Astrocyte (in vitro differentiated cells and primary cell): Measurements from ENCODE around the gene SLC7A8. TPM values are rescaled to one million over a fixed set of nuclear protein-coding genes. Genes with fewer than 3 reads are reported as not detected.

Experiments used
- DNase-seq: peaks from one replicate; pipeline ENCODE4 v3.0.0-alpha.2; 2010; ENCODE audit warnings: low read depth
- FAIRE-seq: peaks from 2 replicates; lab custom pipeline; 2011; peaks lifted over from hg19 to GRCh38; lab: Jason Lieb, UNC
- H2AFZ ChIP-seq: 2 replicates; pipeline ENCODE4 v1.6.0; 2012; ENCODE audit warnings: low read depth, low read length, inconsistent platforms
- H3K27ac ChIP-seq: 2 replicates; pipeline ENCODE4 v1.5.1; 2011; ENCODE audit warnings: low read depth, low read length, inconsistent platforms
- H3K27me3 ChIP-seq: 2 replicates; pipeline ENCODE4 v1.6.0; 2011; ENCODE audit warnings: low read length, inconsistent platforms; ENCODE audit not compliant: insufficient read depth
- H3K36me3 ChIP-seq: 2 replicates; pipeline ENCODE4 v1.5.1; 2011; ENCODE audit warnings: low read length, inconsistent platforms; ENCODE audit not compliant: insufficient read depth
- H3K4me1 ChIP-seq: 2 replicates; pipeline ENCODE4 v1.5.1; 2011; ENCODE audit warnings: low read length, inconsistent platforms; ENCODE audit not compliant: insufficient read depth
- H3K4me2 ChIP-seq: 2 replicates; pipeline ENCODE4 v1.6.0; 2012; ENCODE audit warnings: low read length, inconsistent platforms
- H3K4me3 ChIP-seq: 2 replicates; pipeline ENCODE4 v1.5.1; 2011; ENCODE audit warnings: low read depth, mild to moderate bottlenecking, low read length, inconsistent platforms; ENCODE audit not compliant: insufficient read depth
- H3K79me2 ChIP-seq: 2 replicates; pipeline ENCODE4 v1.6.0; 2012; ENCODE audit warnings: mild to moderate bottlenecking, low read length, inconsistent platforms; ENCODE audit not compliant: insufficient read depth
- H3K9ac ChIP-seq: 2 replicates; pipeline ENCODE4 v1.6.0; 2012; ENCODE audit warnings: mild to moderate bottlenecking, low read length, inconsistent platforms
- H3K9me3 ChIP-seq: 2 replicates; pipeline ENCODE4 v1.5.1; 2012; ENCODE audit warnings: low read depth, mild to moderate bottlenecking, low read length, inconsistent platforms; ENCODE audit not compliant: insufficient read depth
- H4K20me1 ChIP-seq: 2 replicates; pipeline ENCODE4 v1.6.0; 2012; ENCODE audit warnings: low read length, inconsistent platforms; ENCODE audit not compliant: insufficient read depth
- H3K27ac Mint-ChIP-seq: one replicate; pipeline ENCODE4 v1.8.0; 2021; ENCODE audit warnings: mild to moderate bottlenecking, mixed read lengths; ENCODE audit not compliant: unreplicated experiment
- H3K27me3 Mint-ChIP-seq: one replicate; pipeline ENCODE4 v1.8.0; 2021; ENCODE audit warnings: low read depth, mixed read lengths; ENCODE audit not compliant: unreplicated experiment
- H3K36me3 Mint-ChIP-seq: one replicate; pipeline ENCODE4 v1.8.0; 2021; ENCODE audit warnings: low read depth, mixed read lengths; ENCODE audit not compliant: unreplicated experiment
- H3K4me1 Mint-ChIP-seq: one replicate; pipeline ENCODE4 v1.8.0; 2021; ENCODE audit warnings: low read depth, mixed read lengths; ENCODE audit not compliant: unreplicated experiment
- H3K4me3 Mint-ChIP-seq: one replicate; pipeline ENCODE4 v1.8.0; 2021; ENCODE audit warnings: mild to moderate bottlenecking, moderate library complexity, mixed read lengths; ENCODE audit not compliant: unreplicated experiment
- H3K9me3 Mint-ChIP-seq: one replicate; pipeline ENCODE4 v1.8.0; 2021; ENCODE audit warnings: mild to moderate bottlenecking, mixed read lengths; ENCODE audit not compliant: unreplicated experiment
- EZH2 ChIP-seq: IDR thresholded peaks from 2 replicates; pipeline ENCODE4 v1.6.1; 2012; ENCODE audit warnings: mild to moderate bottlenecking, low read length, inconsistent platforms; ENCODE audit not compliant: insufficient read depth
- total RNA-seq: library from RNA; stranded (reverse); gene quantifications from 2 replicates; pipeline ENCODE4 v1.2.1, GENCODE V29; 2021
- TF ChIP-seq, protein P1 (sequence below): IDR thresholded peaks from 2 replicates; pipeline ENCODE4 v1.5.1; 2011; ENCODE audit warnings: low read depth, mild to moderate bottlenecking, inconsistent platforms, low read length, moderate library complexity; ENCODE audit not compliant: insufficient read depth

The SLC7A8 gene
- total RNA-seq, 1 donor from 2014 or later: 6.5 TPM

DNA sequence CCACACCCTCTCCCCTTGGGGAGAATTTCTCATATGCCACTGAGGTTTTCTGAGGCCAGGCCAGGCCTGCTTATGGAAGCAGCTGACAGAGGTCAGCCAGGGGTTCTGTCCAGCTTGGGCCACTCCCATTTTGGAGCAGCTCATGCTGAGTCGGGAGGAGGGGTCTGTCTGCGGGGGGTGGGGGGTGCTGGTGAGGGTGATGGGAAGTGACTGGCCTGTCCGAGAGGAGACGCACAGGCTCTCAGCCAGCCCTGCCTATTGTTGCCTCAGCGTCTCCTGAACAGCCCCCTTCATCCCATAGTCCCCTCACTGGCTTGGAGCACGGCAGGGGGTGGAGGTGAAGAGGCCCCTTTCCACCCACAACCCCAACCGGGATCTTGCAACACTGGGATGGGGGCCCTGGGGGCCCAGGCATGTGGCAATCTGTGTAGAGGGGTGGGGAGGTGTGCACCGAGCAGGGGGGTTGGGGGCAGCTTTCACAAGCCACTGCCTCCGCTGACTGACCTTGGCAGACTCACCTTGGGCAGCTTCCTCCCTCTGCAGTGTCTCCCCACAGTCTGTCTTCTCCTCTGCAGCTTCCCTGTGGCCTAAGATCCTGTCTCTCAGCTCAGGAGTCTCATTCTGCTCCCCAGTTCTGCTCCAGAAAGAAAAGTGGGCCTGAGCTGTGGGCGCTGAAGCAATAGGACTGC, 69.9 kb downstream of the SLC7A8 start:
- no peak overlapping the region for H3K4me3 ChIP-seq
- DNase-seq (no peak), FAIRE-seq (no peak)
- peak overlapping the region; percentile 71 for H3K4me2 ChIP-seq
- H3K4me1 ChIP-seq: peaks cover 27% of the 10 kb centered on the region
- peaks cover 3% of the 10 kb centered on the region for H3K27me3 ChIP-seq
- Mint-ChIP-seq H3K27me3 (peaks cover 6% of the 10 kb centered on the region), H3K27ac (peak overlapping the region; percentile 48), H3K4me1 (peaks cover 17% of the 10 kb centered on the region), H3K4me3 (no peak overlapping the region), H3K9me3 (no peaks in the 10 kb centered on the region), H3K36me3 (no peaks in the 10 kb centered on the region)
- no peaks in the 10 kb centered on the region for H3K36me3 ChIP-seq
- peak overlapping the region; percentile 29 for H2AFZ ChIP-seq
- H3K9me3 ChIP-seq: no peaks in the 10 kb centered on the region
- TF ChIP-seq EZH2: no peak
- TF ChIP-seq, protein P1, sequence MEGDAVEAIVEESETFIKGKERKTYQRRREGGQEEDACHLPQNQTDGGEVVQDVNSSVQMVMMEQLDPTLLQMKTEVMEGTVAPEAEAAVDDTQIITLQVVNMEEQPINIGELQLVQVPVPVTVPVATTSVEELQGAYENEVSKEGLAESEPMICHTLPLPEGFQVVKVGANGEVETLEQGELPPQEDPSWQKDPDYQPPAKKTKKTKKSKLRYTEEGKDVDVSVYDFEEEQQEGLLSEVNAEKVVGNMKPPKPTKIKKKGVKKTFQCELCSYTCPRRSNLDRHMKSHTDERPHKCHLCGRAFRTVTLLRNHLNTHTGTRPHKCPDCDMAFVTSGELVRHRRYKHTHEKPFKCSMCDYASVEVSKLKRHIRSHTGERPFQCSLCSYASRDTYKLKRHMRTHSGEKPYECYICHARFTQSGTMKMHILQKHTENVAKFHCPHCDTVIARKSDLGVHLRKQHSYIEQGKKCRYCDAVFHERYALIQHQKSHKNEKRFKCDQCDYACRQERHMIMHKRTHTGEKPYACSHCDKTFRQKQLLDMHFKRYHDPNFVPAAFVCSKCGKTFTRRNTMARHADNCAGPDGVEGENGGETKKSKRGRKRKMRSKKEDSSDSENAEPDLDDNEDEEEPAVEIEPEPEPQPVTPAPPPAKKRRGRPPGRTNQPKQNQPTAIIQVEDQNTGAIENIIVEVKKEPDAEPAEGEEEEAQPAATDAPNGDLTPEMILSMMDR: no peak
- no peak overlapping the region for H3K27ac ChIP-seq
- H3K79me2 ChIP-seq: no peaks in the 10 kb centered on the region
- H3K9ac ChIP-seq: no peak overlapping the region
- H4K20me1 ChIP-seq: no peaks in the 10 kb centered on the region

DNA sequence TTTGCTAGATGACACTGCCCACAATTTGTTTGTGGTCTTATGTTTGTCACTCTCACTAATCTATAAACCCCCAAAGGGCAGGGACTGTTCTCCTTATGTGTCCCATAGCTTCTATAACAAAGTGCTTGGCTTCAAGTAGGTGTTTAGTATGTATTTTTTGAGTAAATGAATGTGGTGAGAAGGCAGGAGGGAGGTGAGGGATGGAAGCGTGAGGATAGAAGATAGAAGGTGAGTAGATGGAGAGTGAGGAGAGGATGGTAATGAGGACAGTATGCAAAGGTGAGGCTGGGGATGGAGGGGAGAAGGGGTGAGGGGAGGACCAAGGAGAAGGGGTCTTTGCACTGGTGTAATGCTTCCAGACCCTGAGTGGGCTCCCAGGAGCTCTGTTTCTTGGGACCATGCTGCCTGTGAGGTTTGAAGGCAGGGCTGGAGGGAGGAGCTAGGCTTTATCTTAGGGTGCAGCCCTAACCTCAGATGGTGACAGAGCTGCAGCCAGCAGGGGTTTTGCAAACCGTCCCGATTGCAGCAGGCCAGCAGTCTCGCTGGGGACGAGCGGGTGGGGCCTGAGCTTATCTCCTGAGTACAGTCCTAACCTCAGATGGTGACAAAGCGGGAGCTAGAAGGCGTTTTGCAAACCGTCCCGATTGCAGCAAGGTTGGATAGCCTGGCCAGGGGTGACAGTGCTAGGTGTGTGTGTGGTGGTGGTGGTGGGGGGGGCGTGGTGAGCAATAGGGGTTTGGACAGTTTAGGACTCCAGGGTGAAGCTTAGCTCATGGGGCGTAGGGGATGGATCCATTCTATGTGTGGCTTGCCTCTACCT, 70.9 kb downstream of the SLC7A8 start:
- no peak for DNase-seq
- no peaks in the 10 kb centered on the region for H3K9me3 Mint-ChIP-seq
- H3K27me3 Mint-ChIP-seq: no peaks in the 10 kb centered on the region
- H3K36me3 Mint-ChIP-seq: no peaks in the 10 kb centered on the region
- H3K4me3 ChIP-seq: no peak overlapping the region
- H3K79me2 ChIP-seq: no peaks in the 10 kb centered on the region
- TF ChIP-seq, protein P1: no peak
- TF ChIP-seq EZH2: no peak
- H3K4me3 Mint-ChIP-seq: no peak overlapping the region
- H3K27ac Mint-ChIP-seq: no peak overlapping the region
- no peak overlapping the region for H3K27ac ChIP-seq
- no peak overlapping the region for H3K4me2 ChIP-seq
- no peak overlapping the region for H3K9ac ChIP-seq
- no peaks in the 10 kb centered on the region for H3K36me3 ChIP-seq
- no peaks in the 10 kb centered on the region for H3K9me3 ChIP-seq
- H4K20me1 ChIP-seq: no peaks in the 10 kb centered on the region
- H2AFZ ChIP-seq: no peak overlapping the region
- peaks cover 17% of the 10 kb centered on the region for H3K4me1 Mint-ChIP-seq
- no peak for FAIRE-seq
- peaks cover 27% of the 10 kb centered on the region for H3K4me1 ChIP-seq
- peaks cover 3% of the 10 kb centered on the region for H3K27me3 ChIP-seq
